GM04504 (cell line): Measurements from ENCODE around the gene MCTS1.
A peak's percentile ranks its signal among the peaks of the same experiment; 100 is the strongest.
"Not testable (repeated sequence)": the region's sequence is repeated elsewhere in the genome, so short reads cannot be mapped to it uniquely, and the experiment has no call there.

Experiments used
- DNase-seq: peaks from one replicate; pipeline ENCODE4 v3.0.0-alpha.2; 2012; ENCODE audit warnings: low read depth

Gene MCTS1

GRCh38 chrX:120629667-120630537, 26.0 kb downstream of the MCTS1 start, which contains the start of gene C1GALT1C1:
C1GALT1C1 (minus strand) TSS chrX:120630054; CDS start chrX:120627166, 2,888 bp downstream.
- DNase-seq = peak; percentile 80

GRCh38 chrX:120638619-120639018, 34.7 kb downstream of the MCTS1 start:
- no peak for DNase-seq

GRCh38 chrX:120642871-120643270, 39.0 kb downstream of the MCTS1 start:
- DNase-seq = no peak

- no peak for DNase-seq
These were observed 43.2 kb downstream of the MCTS1 start for GRCh38 chrX:120647127-120647526.

GRCh38 chrX:120652256-120652655, 48.4 kb downstream of the MCTS1 start:
- not testable (repeated sequence) for DNase-seq

- no peak for DNase-seq
These were observed 49.1 kb downstream of the MCTS1 start for GRCh38 chrX:120653000-120653399.

GRCh38 chrX:120660637-120661036, 56.7 kb downstream of the MCTS1 start:
- no peak for DNase-seq
